RWPE1 (cell line): ENCODE data around the gene QSOX2.

Experiments
- CTCF ChIA-PET: fragments of 350-600 bp; sonication (Branson Sonifier 250); formaldehyde crosslinking; extraction: SDS; loops from one replicate; lab custom pipeline; 2021; lab: Yijun Ruan, JAX
- POLR2A ChIA-PET: fragments of 400-600 bp; formaldehyde crosslinking; extraction: SDS; loops from one replicate; lab custom pipeline; 2020; ENCODE audit warnings: antibody characterized with exemption; ENCODE audit not compliant: low non-redundant PET; lab: Yijun Ruan, JAX
- DNase-seq: peaks from one replicate; pipeline ENCODE4 v3.0.0; 2012; ENCODE audit warnings: low spot score
- H3K27ac ChIP-seq: fragments of 450-650 bp; 2 replicates; pipeline ENCODE4 v1.5.1; 2017
- CTCF ChIP-seq: fragments of 450-650 bp; conservative IDR thresholded peaks from 2 replicates; pipeline ENCODE4 v1.5.1; 2017; ENCODE audit warnings: low read depth, mild to moderate bottlenecking

Gene QSOX2

GRCh38 chr9:136179101-136179616 lies 66.5 kb downstream of the QSOX2 start:
- ChIA-PET POLR2A (no interaction called here), CTCF (interaction anchor here (0.8 kb wide), 1 partner anchor 18 kb away, joined by 3 read pairs; no protein-coding TSS in a partner anchor)
- TF ChIP-seq CTCF = no peak
- no peak for DNase-seq
- H3K27ac ChIP-seq = no peak overlapping the region

- POLR2A ChIA-PET = no interaction called here
- CTCF ChIA-PET = interaction anchor here (0.6 to 0.8 kb wide), 3 partner anchors 19 to 105 kb away, joined by 3 read pairs; no protein-coding TSS in a partner anchor
- no peak overlapping the region for H3K27ac ChIP-seq
- DNase-seq = no peak
- TF ChIP-seq CTCF = no peak
These were observed 66.9 kb downstream of the QSOX2 start for GRCh38 chr9:136178773-136179075.

GRCh38 chr9:136178061-136178772 lies 67.4 kb downstream of the QSOX2 start:
- H3K27ac ChIP-seq = no peak overlapping the region
- ChIA-PET POLR2A (no interaction called here), CTCF (interaction anchor here (0.6 to 0.8 kb wide), 3 partner anchors 19 to 105 kb away, joined by 3 read pairs; no protein-coding TSS in a partner anchor)
- no peak for TF ChIP-seq CTCF
- no peak for DNase-seq

GRCh38 chr9:136177224-136177623 lies 68.4 kb downstream of the QSOX2 start:
- no peak for DNase-seq
- ChIA-PET CTCF (interaction anchor here (0.7 kb wide), 1 partner anchor 209 kb away, joined by 3 read pairs; no protein-coding TSS in a partner anchor), POLR2A (no interaction called here)
- no peak for TF ChIP-seq CTCF
- no peak overlapping the region for H3K27ac ChIP-seq

GRCh38 chr9:136175616-136176197 lies 69.9 kb downstream of the QSOX2 start:
- ChIA-PET CTCF (interaction anchor here (0.7 kb wide), 1 partner anchor 46 kb away, joined by 3 read pairs; no protein-coding TSS in a partner anchor), POLR2A (no interaction called here)
- H3K27ac ChIP-seq = no peak overlapping the region
- DNase-seq = no peak
- no peak for TF ChIP-seq CTCF

- no peak for TF ChIP-seq CTCF
- ChIA-PET POLR2A (no interaction called here), CTCF (interaction anchor here (0.7 kb wide), 1 partner anchor 46 kb away, joined by 3 read pairs; no protein-coding TSS in a partner anchor)
- DNase-seq = no peak
- H3K27ac ChIP-seq = no peak overlapping the region
These were observed 70.6 kb downstream of the QSOX2 start for GRCh38 chr9:136174779-136175615.
